IPS-18c (cell line): ENCODE measurements around the gene GMEB2.
A peak's percentile ranks its signal among the peaks of the same experiment; 100 is the strongest.
"Not testable (repeated sequence)": the region's sequence is repeated elsewhere in the genome, so short reads cannot be mapped to it uniquely, and the experiment has no call there.

Experiments
- H3K4me3 ChIP-seq: 2 replicates; pipeline ENCODE4 v1.7.0; 2013; ENCODE audit warnings: low read depth, mild to moderate bottlenecking, low read length, moderate library complexity; ENCODE audit not compliant: insufficient read depth
- H3K9me3 ChIP-seq: one replicate; pipeline ENCODE4 v1.6.1; 2013; ENCODE audit warnings: mild to moderate bottlenecking, low read length, moderate library complexity; ENCODE audit not compliant: control insufficient read depth, insufficient read depth

Gene GMEB2

DNA sequence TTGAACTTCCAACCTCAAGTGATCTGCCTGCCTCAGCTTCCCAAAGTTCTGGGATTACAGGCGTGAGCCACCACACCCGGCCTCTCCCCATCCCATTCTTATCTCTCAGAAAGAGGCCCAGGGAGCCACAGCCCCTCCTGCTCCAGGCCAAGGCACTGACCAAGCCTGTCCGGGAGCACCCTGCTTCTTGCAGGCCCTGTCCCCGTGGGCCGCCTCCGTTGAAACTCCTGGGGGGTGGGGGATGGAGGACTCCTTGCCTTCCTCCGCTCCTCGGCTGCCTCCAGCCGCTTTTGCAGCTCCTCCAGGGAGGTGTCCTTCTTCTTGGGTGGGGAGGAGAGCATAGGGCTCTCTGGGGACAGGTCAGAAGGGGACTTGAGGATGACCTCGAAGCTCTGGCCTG lies 16.6 kb upstream of the GMEB2 start:
- Histone ChIP-seq H3K4me3 (no peak overlapping the region), H3K9me3 (no peaks in the 10 kb centered on the region)

- peak overlapping the region; percentile 69 for H3K4me3 ChIP-seq
- H3K9me3 ChIP-seq = no peaks in the 10 kb centered on the region
Observed at GRCh38 chr20:63642527-63643247, 15.8 kb upstream of the GMEB2 start.

DNA sequence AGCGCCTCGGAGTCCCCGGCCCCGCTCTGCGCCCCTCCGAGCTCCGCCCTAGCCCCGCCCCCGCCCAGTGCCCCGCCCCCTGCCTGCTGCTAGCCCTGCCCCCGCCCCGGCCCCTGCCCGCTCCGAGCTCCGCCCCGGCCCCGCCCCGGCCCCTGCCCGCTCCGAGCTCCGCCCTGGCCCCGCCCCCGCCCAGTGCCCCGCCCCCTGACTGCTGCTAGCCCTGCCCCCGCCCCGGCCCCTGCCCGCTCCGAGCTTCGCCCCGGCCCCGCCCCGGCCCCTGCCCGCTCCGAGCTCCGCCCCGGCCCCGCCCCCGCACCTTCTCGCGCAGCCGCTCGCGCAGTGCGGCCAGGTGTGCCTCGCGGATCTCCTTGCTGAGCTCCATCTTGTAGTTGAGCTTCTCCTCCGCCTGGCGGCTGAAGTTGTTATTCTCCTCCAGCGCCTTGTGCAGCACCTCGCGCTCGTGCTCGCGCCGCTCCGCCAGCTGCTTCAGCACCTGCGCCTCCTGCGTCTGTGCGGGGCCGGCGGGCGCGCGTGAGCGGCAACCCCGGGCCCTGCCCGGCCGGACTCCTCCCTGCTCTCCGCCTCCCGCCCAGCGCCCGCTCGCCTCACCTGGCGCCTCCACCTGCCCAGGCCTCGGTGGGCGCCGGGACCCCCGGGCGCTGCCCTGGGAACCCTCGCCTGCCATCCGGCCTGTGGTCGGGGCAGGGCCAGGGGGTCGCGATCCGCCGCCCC lies 15.1 kb upstream of the GMEB2 start:
- Histone ChIP-seq H3K4me3 (peak overlapping the region; percentile 69), H3K9me3 (no peaks in the 10 kb centered on the region)

GRCh38 chr20:63641146-63641791 lies 14.4 kb upstream of the GMEB2 start:
- Histone ChIP-seq H3K9me3 (no peaks in the 10 kb centered on the region), H3K4me3 (peak overlapping the region; percentile 37; the same call in 1 of the 2 replicates)

DNA sequence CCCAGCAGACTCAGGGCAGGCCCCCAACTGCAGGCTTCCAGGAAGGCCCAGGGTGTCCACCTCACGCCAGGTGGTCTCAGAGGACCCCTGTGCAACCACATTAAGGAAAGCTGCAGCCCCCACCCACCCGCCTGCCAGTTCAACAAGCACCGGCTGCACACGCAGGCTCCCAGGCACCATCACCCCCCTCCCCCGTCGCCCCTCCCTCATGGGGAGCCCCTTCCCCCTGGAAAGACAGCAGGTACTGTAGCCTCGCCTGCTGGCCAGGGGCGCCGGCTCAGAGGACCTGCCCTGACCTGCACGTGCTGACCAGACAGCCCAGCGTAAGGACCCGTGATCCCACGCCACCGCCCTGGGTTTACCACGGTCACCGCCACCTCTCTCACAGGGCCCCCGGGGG lies 13.8 kb upstream of the GMEB2 start:
- not testable (repeated sequence) for H3K4me3 ChIP-seq, H3K9me3 ChIP-seq

- Histone ChIP-seq H3K4me3 (no peak overlapping the region), H3K9me3 (no peaks in the 10 kb centered on the region)
Observed at GRCh38 chr20:63640086-63640485, 13.2 kb upstream of the GMEB2 start.

GRCh38 chr20:63639093-63639975 lies 12.4 kb upstream of the GMEB2 start:
- Histone ChIP-seq H3K9me3 (no peaks in the 10 kb centered on the region), H3K4me3 (no peak overlapping the region)

DNA sequence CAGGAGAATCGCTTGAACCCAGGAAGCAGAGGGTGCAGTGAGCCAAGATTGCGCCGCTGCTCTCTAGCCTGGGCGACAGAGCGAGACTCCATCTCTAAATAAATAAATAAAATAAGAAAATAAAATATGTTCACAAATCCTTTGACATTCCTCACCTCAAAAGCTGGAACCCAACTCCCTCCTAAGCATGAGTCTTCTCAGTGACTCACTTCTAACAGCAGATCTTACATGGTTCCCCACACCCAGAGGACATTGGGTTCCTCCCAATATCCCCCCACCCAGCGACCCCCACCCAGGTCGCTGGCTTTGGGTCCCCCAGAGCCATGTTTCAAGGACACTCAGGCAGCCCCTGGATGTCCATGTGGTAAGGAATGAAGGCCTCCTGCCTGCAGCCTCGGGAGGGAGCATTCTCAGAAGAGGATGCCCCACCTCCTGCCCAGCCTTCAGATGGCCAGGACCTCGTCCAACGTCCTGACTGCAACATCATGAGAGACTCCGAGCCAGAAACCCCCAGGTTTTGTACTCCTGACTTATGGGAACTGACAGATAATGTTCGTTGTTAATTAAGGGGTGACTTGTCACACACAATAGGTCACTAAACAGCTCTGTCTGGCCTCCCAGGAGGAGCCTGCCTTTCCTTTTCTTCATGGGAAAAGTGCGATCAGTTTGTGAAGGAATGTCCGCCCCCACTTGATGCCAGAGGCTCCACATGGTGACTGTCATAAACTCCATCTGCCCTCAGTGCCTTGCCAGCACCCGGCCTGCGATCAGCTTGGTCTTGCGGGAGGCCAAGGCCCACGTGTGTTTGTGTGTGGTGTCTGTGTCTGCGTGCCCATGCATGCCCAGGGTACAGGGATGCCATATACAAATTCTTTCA lies 10.1 kb upstream of the GMEB2 start:
- H3K4me3 ChIP-seq = no peak overlapping the region
- H3K9me3 ChIP-seq = no peaks in the 10 kb centered on the region

GRCh38 chr20:63635431-63636141 lies 8.7 kb upstream of the GMEB2 start:
- Histone ChIP-seq H3K9me3 (no peaks in the 10 kb centered on the region), H3K4me3 (no peak overlapping the region)

DNA sequence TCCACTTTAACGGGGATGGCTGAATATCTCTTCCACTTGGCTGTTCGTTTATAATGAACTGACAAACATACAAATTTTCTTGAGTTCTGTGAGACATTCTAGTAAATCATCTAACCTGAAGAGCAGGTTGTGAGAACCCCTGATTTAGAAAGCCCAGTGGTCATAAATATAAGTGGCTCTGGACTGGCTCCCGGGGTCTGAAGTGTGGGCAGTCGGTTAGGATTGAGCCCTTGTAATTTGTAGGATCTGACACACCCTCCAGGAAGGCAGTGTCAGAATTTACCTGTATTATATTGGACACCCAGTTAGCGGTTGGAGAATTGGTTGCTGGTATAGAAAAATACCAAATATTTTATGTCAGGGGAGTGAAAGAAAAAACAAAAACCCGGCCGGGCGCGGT lies 6.8 kb upstream of the GMEB2 start:
- Histone ChIP-seq H3K9me3 (no peaks in the 10 kb centered on the region), H3K4me3 (no peak overlapping the region)

GRCh38 chr20:63631426-63631825 lies 4.5 kb upstream of the GMEB2 start:
- not testable (repeated sequence) for H3K4me3 ChIP-seq, H3K9me3 ChIP-seq

- not testable (repeated sequence) for H3K9me3 ChIP-seq, H3K4me3 ChIP-seq
Observed at GRCh38 chr20:63630956-63631355, 4.1 kb upstream of the GMEB2 start.

DNA sequence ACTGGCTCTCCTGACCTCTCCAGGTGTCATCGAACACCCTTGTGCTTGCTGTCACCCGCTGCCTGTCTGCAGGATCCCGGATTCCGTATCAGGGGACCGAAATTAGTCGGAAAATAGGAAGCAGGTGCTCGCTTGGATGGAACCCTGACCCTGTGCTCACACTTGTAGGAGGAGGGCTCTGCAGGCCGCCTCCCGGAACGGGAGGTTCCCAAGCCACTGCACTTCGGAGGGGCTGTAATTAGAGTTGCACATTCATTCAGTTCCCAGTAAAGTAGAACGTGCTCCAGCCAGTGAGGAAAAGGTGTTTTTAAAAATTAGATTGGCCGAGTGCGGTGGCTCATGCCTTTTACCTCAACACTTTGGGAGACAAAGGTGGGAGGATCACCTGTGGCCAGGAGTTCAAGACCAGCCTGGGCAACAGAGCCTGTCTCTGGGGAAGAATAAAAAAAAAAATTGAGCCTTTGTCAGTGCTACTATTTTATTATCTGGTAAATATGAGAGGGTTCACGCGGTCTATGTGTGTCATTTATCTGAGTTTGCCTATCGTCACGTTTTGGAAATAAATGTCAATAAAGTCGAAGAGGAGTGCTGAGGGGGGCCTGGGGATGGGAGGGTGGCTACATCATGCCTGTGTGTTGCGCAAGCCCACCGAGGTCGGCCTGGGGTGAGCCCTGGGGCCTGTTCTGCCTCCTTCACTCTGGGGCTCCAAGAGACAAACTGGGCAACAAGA lies 1.5 kb upstream of the GMEB2 start:
- H3K4me3 ChIP-seq = peak overlapping the region; percentile 84; the same call in 1 of the 2 replicates
- peaks cover 2% of the 10 kb centered on the region for H3K9me3 ChIP-seq

GRCh38 chr20:63627751-63628245 lies 897 bp upstream of the GMEB2 start:
- peaks cover 2% of the 10 kb centered on the region for H3K9me3 ChIP-seq
- H3K4me3 ChIP-seq = peak overlapping the region; percentile 84

- peaks cover 2% of the 10 kb centered on the region for H3K9me3 ChIP-seq
Observed at GRCh38 chr20:63627129-63627750, 339 bp upstream of the GMEB2 start.

More at GRCh38 chr20:63627129-63627750, 339 bp upstream of the GMEB2 start:
- H3K4me3 ChIP-seq = peak overlapping the region; percentile 84
